UCSD-AML1 (cell line): ENCODE measurements around the gene ITFG2.
"Not testable (repeated sequence)": the region's sequence is repeated elsewhere in the genome, so short reads cannot be mapped to it uniquely, and the experiment has no call there.

ENCODE experiments used
- DNase-seq: peaks from one replicate; lab custom pipeline; 2025; ENCODE audit not compliant: unreplicated experiment; lab: John Stamatoyannopoulos, UW

The ITFG2 gene

GRCh38 chr12:2812290-2813213 lies at the start of gene ITFG2:
Gene ITFG2 (plus strand): TSS chr12:2812668. CDS start chr12:2812761, 93 bp downstream.
- peak; percentile 96 for DNase-seq

GRCh38 chr12:2764398-2764797 lies 48.1 kb upstream of the ITFG2 start:
- DNase-seq: no peak

- DNase-seq: no peak
Measured at GRCh38 chr12:2765052-2765451, 47.4 kb upstream of the ITFG2 start.

- no peak for DNase-seq
Measured at GRCh38 chr12:2765608-2766007, 46.9 kb upstream of the ITFG2 start.

- no peak for DNase-seq
Measured at GRCh38 chr12:2768224-2768961, 44.1 kb upstream of the ITFG2 start.

GRCh38 chr12:2769866-2770533 lies 42.5 kb upstream of the ITFG2 start:
- no peak for DNase-seq

GRCh38 chr12:2770544-2770943 lies 41.9 kb upstream of the ITFG2 start:
- DNase-seq: not testable (repeated sequence)

GRCh38 chr12:2772370-2772769 lies 40.1 kb upstream of the ITFG2 start:
- no peak for DNase-seq

GRCh38 chr12:2773199-2773875 lies 39.1 kb upstream of the ITFG2 start:
- DNase-seq: no peak

GRCh38 chr12:2775431-2775830 lies 37.0 kb upstream of the ITFG2 start:
- DNase-seq: no peak

- DNase-seq: no peak
Measured at GRCh38 chr12:2776129-2776806, 36.2 kb upstream of the ITFG2 start.

- no peak for DNase-seq
Measured at GRCh38 chr12:2779281-2779680, 33.2 kb upstream of the ITFG2 start.

GRCh38 chr12:2783936-2784600 lies 28.4 kb upstream of the ITFG2 start:
- peak; percentile 49 for DNase-seq

GRCh38 chr12:2785017-2785416 lies 27.5 kb upstream of the ITFG2 start:
- no peak for DNase-seq

- DNase-seq: no peak
Measured at GRCh38 chr12:2791089-2791488, 21.4 kb upstream of the ITFG2 start.

GRCh38 chr12:2792671-2793500 lies 19.6 kb upstream of the ITFG2 start:
- DNase-seq: no peak

- DNase-seq: no peak
Measured at GRCh38 chr12:2793561-2793960, 18.9 kb upstream of the ITFG2 start.

- DNase-seq: no peak
Measured at GRCh38 chr12:2794191-2794735, 18.2 kb upstream of the ITFG2 start.
